ENCODE data around the gene AIF1L.
"Not testable (repeated sequence)": the region's sequence is repeated elsewhere in the genome, so short reads cannot be mapped to it uniquely, and the experiment has no call there.

AIF1L gene

DNA sequence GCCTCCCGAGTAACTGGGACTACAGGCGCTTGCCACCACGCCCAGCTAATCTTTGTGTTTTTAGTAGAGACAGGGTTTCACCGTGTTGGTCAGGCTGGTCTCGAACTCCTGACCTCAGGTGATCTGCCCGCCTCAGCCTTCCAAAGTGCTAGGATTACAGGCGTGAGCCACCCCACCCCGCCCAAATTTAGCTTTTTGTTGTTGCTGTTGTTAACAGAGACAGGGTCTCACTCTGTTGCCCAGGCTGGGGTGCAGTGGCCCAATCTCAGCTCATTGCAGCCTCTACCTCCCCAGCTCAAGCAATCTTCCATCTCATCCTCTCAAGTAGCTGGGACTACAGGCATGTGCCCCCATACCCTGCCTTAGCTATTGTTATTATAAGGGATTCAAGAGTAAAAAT, 3.5 kb downstream of the AIF1L start:
- not testable (repeated sequence) for DNase-seq

DNA sequence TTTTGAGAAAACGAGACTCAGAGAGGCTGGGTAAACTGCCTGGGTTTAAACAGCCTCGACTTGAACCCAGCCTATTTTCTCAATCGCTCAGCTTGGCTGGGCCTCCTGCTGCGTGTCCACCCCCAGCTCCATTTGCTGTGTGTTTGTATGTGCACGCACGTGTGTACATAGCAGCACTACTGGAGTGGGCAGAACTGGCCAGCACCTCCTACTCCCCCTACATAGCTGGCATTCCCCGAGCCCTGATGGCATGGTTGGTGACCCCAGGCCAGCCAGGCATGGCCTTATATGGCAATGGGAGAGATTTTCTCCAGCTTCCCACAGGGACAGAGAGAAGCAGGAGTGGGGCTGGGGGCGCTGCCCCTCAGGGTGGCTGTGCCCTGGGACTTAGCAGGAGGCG, 4.1 kb downstream of the AIF1L start:
- DNase-seq, result no peak

DNA sequence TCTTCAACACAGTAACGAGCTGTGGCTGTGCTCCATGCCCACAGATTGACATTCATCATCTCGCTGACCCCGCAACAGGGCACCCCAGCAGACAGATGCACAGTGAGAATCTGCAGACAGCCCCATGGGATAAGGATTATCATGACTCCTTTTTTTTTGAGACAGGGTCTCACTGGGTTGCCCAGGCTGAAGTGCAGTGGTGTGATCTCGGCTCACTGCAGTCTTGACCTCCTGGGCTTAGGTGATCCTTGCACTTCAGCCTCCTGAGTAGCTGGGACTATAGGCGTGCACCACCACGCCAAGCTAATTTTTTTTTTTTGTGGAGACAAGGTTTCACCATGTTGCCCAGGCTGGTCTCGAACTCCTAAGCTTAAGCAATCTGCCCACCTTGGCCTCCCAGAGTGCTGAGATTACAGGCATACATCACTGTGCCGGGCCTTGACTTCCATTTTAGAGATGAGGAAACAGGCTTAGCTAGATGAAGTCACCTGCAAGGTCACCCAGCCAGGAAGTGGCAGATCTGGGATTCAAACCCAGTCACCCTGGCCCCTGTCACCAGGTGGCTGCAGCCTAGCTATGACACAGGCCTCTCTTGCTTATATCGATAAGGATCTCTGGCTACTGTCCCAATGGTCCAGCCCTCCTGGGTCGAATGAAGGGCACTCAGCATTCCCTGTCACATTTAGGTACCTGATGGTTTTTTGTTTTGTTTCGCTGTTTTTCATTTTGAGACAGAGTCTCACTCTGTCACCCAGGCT, 5.1 kb downstream of the AIF1L start:
- DNase-seq, result no peak

DNA sequence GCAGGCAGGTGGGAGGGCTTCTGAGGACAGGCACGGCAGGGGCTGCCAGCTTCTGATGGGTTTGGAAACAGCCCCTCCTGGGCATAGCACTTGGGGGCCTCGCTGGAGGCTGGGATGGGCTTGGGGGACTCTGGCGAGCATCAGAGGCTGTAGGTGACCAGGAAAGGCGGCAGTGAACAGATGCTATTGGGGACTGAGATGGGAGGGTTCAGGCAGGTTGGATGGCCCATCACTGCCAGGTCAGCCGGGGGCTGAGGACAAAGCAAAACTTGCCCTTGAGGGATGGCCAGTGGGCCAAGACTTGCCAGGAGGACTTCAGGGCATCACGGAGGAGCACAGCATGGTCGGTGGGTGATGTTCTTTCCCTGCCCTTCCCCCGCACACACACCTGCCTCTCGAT, 6.7 kb downstream of the AIF1L start:
- no peak for DNase-seq

DNA sequence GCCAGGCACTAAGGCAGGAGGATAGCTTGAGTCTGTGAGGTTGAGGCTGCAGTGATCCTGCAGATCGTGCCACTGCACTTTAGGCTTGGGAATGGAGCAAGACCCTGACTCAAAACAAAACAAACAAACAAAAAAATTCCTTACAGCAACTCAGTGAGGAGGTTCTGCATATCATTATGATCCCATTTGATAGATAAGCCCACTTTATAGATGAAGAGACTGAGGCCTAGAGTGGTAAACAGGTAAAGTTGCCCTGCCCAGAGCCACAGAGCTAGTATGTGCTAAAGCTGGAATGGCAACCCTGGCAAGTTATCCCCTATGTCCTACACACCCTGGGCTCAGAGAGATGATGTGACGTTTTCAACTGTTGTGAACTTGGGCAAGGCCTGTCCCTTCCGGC, 7.2 kb downstream of the AIF1L start:
- no peak for DNase-seq

DNA sequence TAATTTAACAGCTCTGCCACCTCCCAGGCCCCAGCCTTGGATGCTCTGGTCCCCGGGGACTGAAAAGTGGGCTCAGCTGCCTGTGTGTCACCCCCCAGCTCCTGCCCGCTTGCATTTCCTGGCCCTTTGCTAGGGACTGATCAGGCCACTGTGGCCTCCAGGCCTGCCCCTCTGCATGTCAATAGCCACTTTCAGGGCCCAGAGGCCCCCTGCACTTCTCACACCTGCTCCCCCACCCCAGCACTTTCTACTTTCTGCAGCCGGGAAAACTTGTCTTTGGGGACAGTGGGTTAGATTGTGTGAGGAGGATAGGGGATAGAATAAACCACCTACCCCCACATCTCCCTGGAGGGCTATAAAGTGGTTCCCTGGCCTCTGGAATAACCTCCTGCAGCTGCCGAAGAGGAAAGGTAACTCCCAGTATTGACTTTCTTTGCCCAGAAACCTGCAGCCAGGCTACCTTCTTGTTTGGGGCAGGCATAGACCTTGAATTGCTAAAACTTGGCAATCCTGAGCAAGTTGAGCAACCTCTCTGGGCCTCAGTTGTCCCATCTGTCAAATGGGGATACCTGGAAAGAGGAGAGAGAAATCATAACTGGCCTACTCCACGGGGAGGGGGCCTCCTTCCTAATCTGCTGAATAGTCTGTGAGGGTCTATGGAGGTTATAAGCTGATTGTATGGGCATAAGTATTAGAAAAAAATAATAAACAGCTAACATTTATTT, 7.8 kb downstream of the AIF1L start:
- DNase-seq, result no peak

DNA sequence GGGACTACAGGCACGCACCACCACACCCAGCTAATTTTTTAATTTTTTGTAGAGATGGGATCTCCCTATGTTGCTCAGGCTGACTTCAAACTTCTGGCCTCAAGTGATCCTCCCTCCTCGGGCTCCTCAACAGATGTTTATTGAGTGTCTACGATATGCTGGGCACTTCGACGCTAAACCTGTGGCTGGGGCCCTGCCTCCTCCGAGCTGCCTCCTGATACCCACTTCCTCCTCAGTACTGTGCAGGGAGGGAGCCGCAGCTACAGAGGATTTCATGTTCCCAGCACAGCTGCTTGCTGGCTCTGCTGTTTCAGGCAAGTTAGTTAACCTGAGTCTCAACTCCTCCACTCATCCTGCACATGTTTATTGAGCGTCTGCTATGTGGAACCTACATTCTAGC, 9.6 kb downstream of the AIF1L start:
- DNase-seq, result no peak

DNA sequence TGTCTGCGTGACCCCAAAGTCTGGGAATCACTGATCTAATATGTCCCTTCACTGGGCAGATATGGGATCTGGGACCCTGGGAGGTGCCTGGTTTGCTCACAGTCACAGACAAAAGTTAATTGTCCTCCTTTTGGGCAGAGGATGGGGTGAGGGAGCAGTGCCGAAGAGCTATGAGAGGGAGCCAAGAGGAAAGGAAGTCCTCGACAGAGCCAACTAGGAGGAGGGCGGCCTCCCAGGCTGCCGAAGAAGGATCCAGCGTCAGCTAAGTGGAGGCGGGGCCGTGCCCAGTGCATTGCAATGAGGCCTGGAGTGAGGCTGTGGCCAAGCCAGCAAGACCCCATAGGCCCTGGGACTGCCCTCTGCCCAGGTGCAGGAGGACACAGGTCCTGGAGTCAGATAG, 11.4 kb downstream of the AIF1L start:
- no peak for DNase-seq

DNA sequence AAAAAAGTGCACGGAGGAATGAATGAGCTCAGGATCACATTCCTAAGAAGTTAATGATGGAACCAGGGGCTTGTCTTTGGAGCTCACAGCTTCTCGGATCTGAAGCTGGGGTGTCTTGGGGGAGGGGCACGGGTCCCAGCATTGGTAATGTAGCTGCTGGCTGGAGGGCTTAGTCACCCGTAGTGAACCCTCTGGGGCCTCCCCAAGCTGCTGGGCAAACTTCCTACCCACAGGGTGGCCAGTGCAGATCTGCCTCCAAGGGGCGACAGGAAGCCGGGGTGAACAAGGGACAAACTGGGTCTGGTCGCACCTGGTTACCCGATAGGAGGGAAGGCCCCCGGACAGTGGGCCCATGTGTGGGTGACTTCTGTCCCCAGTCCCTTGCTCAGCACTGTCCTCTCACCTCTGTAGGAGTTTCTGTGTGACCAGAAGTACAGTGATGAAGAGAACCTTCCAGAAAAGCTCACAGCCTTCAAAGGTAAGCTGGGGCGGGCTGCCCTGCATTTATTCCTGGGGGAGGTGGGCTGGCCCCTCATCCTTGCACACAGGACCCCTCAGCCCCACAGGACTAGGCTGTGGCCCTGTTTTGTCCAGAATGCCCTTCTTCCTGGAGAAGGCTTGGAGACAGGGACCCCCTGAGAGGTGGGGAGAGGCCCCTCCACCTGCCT, 15.0 kb downstream of the AIF1L start:
- DNase-seq, result no peak

DNA sequence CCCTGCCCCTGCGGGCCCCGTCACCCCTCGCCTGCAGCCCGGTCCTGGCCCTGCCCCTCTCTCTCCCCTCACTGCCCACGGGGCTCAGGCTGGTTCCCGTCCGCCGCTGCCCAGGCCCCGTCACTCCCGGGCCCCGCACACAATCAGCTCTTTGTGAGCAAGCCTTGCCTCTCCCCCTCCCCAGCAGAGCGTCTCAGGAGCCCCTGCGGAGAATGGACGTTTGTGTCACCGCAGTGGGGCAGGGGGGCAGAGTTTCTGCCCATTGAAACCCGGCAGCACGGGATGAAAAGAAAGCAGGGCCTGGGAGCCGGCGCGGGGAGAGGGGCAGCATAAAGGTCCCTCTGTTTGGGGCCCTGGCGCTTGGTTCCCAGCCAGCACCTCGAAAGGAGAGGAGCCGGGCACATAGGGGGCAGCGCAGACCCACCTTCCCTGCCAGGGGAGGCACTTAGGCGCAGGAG, 15.6 kb downstream of the AIF1L start:
- no peak for DNase-seq

DNA sequence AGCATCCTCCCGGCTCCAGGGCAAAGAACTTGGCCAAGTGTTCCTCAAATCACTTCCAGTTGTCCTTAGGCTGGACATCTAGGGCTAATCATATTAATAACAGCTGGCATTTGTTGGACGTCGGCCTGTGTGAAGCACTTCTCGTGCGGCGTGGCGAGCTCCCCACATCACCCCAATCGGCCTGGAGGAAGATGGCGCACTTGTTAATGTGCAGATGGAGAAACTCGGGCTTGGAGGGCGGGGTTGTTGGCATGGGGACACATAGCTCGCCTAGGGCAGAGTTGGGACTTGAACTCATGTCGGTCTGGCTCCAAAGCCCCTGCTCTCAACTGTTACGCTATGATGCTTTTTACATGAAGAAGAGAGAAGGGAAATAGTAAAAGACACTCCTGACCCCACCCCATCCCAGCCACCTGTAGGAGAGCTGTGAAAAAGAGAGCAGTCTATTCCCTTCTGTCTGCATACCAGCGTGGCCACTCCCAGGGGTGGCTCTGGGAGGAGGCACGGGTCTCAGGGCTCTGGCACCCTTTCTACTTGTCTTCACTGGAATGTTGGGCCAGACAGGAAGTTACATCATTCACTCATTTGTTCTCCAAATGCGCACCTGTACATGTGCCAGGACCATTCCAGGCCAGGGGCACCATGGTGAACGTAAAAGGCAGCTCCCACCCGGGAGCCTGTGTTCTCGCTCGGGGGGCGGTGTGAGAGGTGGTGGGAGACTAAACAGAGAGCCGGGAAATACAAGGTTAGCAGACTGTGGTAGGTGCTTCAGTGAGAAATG, 16.2 kb downstream of the AIF1L start:
- DNase-seq, result no peak

DNA sequence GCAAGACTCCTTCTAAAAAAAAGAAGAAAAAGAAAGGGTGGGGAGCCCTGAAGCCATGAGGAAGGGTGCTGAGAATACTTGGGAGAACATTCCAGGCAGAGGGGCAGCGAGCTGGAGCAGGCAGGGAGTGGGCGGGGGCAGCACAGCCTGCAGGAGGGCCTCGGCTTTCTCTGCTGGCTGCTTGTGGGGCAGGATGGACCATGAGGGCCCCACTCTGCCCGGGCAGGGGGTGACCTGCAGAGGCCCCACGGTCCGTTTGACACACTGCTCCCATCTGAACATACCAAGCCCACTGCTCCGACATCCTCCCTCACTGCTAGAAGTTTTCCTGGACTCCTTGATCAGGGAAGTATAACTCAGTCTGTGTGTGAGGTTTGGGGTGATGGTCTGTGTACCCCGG, 17.3 kb downstream of the AIF1L start:
- no peak for DNase-seq

DNA sequence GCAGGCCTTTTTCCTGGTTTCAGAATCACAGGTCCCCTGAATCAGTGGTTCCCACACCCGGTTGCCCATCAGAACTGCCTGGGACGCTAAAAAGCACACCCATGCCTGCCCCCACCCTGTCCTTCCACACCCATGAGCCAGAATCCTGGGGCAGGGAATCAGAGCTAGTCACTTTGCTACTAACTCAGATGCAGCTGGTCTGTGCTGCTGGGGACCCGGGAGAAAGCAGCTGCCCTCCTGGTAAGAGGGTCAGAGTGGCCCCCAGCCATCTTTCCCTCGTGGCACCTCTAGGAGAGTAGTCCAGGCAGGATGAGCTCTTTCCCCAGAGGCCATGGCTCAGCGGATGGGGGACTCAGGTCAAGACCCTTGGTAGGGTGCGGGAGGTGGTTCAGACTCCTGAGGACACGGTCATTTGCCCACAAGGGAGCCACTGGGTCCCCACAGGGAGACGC, 17.8 kb downstream of the AIF1L start:
- no peak for DNase-seq

DNA sequence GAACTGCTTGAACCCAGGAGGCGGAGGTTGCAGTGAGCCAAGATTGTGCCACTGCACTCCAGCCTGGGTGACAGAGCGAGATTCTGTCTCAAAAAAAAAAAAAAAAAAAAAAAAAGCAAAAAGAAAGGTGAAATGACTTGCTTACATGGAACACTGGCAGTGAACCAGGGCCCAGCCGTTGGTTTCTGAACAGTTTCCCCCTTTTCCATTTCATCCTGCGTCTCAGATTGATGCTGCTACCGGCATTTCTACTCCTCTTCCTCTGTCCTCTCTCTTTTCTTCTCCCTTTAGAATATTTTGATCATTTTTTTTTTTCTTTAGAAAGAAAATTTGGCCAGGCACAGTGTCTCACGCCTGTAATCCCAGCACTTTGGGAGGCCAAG, 19.0 kb downstream of the AIF1L start:
- DNase-seq, result not testable (repeated sequence)

DNA sequence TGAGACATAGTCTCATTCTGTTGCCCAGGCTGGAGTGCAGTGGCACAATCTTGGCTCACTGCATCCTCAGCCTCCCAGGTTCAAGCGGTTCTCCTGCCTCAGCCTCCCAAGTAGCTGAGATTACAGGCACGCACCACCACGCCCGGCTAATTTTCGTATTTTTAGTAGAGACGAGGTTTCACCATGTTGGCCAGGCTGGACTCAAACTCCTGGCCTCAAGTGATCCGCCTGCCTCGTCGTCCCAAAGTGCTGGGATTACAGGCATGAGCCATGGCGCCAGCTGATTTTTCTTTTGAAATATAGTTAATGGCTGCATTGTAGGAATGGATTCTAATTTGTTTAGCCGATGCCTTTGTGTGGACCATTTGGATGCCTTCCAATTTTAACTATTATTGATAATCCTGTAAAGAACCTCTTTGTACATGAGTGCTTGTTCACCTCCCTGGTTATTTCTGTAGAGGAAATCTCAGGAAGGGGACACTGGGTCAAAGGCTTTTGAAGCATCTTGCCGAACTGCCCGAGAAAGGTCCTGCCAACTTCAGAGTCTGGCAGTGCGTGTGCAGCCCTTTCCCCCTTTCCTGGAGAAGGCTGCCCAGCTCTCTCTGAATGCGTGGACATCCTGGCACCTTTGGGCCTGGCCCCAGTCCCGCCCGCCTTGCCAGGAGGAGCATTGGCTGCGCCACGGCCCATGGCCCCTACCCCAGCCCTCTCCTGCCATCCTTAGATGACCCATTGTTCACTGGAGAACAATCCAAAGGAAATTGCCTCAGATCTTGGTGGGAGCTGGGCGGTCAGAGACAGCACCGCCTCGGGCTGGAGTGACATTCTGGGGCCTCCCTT, 20.2 kb downstream of the AIF1L start:
- DNase-seq, result no peak

DNA sequence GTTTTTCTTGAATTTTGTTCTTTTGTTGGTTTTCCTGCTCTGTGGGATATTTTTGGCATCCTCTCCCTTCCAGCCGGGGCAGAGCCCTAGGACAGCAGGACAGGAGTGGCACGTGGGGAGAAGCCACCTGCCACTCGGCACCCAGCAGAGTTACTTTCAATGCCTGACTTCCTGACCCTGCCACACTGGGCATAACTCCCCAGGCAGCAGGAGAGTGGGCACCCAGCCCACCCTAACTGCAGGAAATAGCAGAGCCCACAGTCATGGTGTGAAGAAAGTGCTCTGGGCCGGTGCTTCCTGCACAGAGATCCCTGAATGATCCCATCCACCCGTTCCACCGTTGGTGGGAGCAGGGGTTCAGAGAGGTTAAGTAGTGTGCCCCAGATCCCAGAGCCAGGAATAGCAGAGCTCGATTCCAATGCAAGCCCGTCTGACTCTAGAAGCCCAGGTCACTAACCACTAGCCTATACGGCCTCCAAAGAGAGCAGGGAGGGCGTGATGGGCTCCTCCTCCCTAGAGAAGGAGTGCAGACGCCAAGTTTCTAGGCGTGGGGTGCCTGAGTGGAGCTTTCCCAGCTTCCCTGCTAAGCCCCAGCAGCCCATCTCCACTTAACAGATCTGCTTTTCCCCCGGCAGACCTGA, 20.9 kb downstream of the AIF1L start:
- DNase-seq, result no peak

DNA sequence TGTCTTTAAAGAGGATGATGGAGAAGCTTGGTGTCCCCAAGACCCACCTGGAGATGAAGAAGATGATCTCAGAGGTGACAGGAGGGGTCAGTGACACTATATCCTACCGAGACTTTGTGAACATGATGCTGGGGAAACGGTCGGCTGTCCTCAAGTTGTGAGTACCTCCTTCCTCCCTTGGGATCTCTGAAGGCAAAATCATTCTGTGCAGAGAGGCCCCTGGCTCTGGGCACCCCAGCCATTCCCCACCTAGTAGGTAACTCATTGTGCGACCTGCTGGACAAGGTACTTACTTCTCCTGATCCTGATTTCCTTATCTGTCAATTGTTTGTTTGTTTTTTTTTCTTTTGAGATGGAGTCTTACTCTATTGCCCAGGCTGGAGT, 21.4 kb downstream of the AIF1L start:
- DNase-seq, result no peak

DNA sequence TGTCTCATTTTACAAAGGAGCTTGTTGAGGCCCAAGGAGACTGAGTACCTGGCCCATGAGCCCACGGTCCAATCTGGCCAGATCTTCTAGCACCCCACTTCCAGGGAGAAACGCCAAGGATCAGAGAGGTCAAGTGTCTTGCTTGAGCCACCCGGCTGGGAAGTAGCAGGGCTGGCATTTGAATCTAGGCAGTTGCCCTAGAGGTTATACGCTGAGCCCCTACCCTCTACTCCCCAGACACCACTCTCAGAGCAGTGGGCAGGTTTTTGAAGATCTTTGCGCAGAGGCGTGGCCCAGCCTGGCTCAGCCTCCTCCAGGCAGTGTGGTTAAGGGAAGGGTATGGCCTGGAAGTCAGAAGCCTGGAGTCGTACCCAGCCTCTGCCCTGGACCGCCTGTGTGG, 23.3 kb downstream of the AIF1L start:
- DNase-seq, result no peak

DNA sequence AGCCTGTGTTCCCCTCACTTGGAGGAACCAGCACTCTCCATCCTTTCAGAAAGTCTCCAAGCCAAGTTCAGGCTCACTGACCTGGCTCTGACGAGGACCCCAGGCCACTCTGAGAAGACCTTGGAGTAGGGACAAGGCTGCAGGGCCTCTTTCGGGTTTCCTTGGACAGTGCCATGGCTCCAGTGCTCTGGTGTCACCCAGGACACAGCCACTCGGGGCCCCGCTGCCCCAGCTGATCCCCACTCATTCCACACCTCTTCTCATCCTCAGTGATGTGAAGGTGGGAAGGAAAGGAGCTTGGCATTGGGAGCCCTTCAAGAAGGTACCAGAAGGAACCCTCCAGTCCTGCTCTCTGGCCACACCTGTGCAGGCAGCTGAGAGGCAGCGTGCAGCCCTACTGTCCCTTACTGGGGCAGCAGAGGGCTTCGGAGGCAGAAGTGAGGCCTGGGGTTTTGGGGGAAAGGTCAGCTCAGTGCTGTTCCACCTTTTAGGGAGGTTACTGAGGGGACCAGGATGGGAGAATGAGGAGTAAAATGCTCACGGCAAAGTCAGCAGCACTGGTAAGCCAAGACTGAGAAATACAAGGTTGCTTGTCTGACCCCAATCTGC, 24.4 kb downstream of the AIF1L start:
- DNase-seq, result no peak

DNA sequence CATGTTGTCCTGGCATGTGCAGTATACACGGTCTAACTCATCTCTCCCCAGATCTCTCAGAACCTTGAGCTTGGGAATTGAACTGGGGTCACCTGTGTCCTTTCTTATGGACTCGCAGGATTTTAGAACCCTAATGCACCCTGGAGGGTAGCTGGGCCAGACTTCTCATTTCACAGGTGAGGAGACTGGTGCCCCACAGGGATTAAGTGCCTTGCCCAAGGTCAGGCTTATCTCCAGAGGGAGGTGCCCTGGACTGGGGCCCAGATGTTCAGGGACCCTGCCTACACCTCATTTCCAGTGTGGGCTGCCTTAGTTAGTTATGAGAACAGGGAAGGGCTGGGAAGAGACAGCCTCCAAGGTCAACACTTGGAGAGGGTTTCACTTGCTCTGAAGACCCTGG, 25.0 kb downstream of the AIF1L start:
- DNase-seq, result no peak

DNA sequence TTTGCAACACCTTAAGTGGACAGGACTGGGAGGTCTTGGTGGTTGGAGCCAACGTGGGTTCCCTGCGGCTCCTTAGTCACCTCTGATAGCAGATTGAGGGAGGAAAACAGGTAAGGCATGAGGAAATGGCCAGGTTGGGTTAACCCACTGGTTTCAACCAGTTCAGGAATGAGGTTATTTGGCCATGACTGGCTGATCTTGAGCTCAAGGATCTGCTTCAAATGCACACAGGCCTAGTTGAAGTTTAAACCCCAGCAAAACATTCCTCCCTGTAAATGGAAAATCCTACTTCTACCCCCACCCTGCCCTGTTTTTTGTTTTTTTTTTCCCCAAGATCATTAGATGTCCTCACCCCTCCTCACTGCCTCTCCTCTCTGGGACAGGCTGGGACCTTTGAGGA, 25.8 kb downstream of the AIF1L start:
- no peak for DNase-seq

DNA sequence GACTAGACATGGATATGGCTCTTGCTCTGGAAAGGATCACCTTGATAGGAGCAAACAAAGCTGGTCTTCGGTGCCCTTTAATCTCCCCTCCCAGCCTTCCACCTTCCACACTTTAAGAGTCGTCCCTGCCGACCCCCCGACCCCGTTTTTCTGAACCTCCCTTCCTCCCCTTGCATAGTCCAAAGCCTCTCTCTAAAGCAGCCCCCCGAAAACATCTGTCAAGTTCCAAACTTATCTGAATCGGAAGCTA, 28.6 kb downstream of the AIF1L start:
- no peak for DNase-seq

All from activated CD4-positive, CD25-positive, alpha-beta regulatory T cell (primary cell).